ENCODE data around the gene SESN3. TPM values are rescaled to one million over a fixed set of nuclear protein-coding genes. Genes with fewer than 3 reads are reported as not detected.

The SESN3 gene
- total RNA-seq, 4 donors from 2014 or later: 12.4 to 37.3 (median 25.5) TPM

- 84 to 86% methylated on average over 2 of the region's 2 CpGs for WGBS, 2 donors
- DNase-seq (ENCODE audit: low spot score in 2 of 2): no peak
These were observed 32.2 kb upstream of the SESN3 start for GRCh38 chr11:95262994-95263765.

DNA sequence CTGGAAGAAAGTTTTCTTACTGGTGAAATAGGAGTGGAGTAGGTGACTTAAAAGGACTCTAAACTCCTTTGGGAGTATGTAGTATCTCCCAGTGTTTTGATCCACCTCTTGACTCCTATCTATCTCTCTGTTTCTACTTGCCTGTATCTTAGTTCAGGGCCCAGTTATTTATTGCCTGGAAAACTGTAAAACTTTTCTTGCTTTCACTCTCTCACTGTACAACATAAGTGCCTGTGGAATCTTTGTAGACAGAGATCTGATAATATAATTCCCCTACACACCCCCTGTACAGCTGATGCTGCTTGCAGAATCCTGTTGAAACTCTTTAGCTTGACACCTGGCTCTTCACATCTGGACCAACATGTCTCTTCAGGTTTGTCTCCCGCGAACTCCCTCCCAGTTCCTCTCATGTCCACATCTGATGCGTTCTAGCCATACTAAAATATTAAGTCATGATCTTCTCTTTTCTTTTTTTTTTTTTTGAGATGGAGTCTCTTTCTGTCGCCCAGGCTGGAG is 26.5 kb upstream of the SESN3 start:
- no peak for TF ChIP-seq CTCF (IDR thresholded peaks at IDR 0.05)
- TF ChIP-seq POLR2A (IDR thresholded peaks at IDR 0.05): no peak
- 53 to 64% methylated on average over 4 of the region's 4 CpGs for WGBS, 2 donors
- H3K4me3 ChIP-seq (ENCODE audit: low read depth, poor library complexity, severe bottlenecking): no peak overlapping the region
- intact Hi-C loops (cut with DNase I; ENCODE audit: low total_unique reads): no loop called here
- no peak for DNase-seq (ENCODE audit: low spot score in 2 of 2)

More at GRCh38 chr11:95262994-95263765, 32.2 kb upstream of the SESN3 start:
- intact Hi-C loops (cut with DNase I; ENCODE audit: low total_unique reads): no loop called here
- TF ChIP-seq POLR2A (IDR thresholded peaks at IDR 0.05) (no peak), CTCF (IDR thresholded peaks at IDR 0.05) (no peak)
- H3K4me3 ChIP-seq (ENCODE audit: low read depth, poor library complexity, severe bottlenecking): no peak overlapping the region

DNA sequence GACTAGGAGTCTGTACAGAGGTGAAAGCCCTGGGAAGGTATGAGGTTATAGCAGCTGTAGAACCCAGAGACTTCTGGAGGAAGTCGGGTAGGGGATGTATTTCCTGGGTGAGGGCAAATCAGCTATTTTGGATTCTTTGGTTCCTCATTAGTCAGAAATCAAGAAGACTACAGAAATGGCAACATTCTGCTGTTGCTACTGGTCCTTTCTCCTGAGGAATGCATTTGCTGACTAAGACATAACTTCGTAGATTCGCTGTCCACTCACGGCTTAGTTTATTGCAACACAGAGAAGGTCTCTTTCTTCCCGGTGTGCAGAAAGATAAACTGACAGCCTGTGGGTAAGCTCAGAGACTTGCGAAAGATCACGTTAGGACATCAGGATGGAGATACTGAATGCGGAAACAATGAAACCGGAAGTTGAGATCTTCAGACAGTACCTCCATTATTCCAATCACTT is 25.3 kb upstream of the SESN3 start:
- DNase-seq (ENCODE audit: low spot score in 2 of 2): no peak
- intact Hi-C loops (cut with DNase I; ENCODE audit: low total_unique reads): no loop called here
- 73 to 84% methylated on average over 9 of the region's 9 CpGs for WGBS, 2 donors
- TF ChIP-seq POLR2A (IDR thresholded peaks at IDR 0.05): no peak
- no peak for TF ChIP-seq CTCF (IDR thresholded peaks at IDR 0.05)
- no peak overlapping the region for H3K4me3 ChIP-seq (ENCODE audit: low read depth, poor library complexity, severe bottlenecking)

- intact Hi-C loops (cut with DNase I; ENCODE audit: low total_unique reads): no loop called here
- no peak overlapping the region for H3K4me3 ChIP-seq (ENCODE audit: low read depth, poor library complexity, severe bottlenecking)
- no peak for DNase-seq (ENCODE audit: low spot score in 2 of 2)
- WGBS, 2 donors: 51 to 69% methylated on average over 4 of the region's 4 CpGs
- TF ChIP-seq POLR2A (IDR thresholded peaks at IDR 0.05): no peak
- no peak for TF ChIP-seq CTCF (IDR thresholded peaks at IDR 0.05)
These were observed 24.5 kb upstream of the SESN3 start for GRCh38 chr11:95255251-95256145.

- TF ChIP-seq CTCF (IDR thresholded peaks at IDR 0.05) (no peak), POLR2A (IDR thresholded peaks at IDR 0.05) (no peak)
- intact Hi-C loops (cut with DNase I; ENCODE audit: low total_unique reads): no loop called here
- H3K4me3 ChIP-seq (ENCODE audit: low read depth, poor library complexity, severe bottlenecking): no peak overlapping the region
- no peak for DNase-seq (ENCODE audit: low spot score in 2 of 2)
These were observed 23.7 kb upstream of the SESN3 start for GRCh38 chr11:95254716-95255115.
